Parathyroid adenoma (tissue), 2 donors: ENCODE results near the gene NTSR1.

Source experiments
- H2AFZ ChIP-seq: fragments of 300-600 bp; sonication (generic); one replicate; pipeline ENCODE4 v1.7.0; 2017; ENCODE audit warnings: antibody characterized with exemption, mild to moderate bottlenecking
- H3K27ac ChIP-seq: fragments of 300-600 bp; sonication (generic); one replicate; pipeline ENCODE4 v1.7.0; 2017
- H3K27me3 ChIP-seq: fragments of 300-600 bp; sonication (generic); one replicate; pipeline ENCODE4 v1.7.0; 2017; ENCODE audit warnings: low read length; ENCODE audit not compliant: control insufficient read depth, insufficient read depth
- H3K36me3 ChIP-seq: fragments of 300-600 bp; sonication (generic); one replicate; pipeline ENCODE4 v1.7.0; 2017; ENCODE audit warnings: low read length; ENCODE audit not compliant: control insufficient read depth, insufficient read depth
- H3K4me1 ChIP-seq: fragments of 300-600 bp; sonication (generic); one replicate; pipeline ENCODE4 v1.7.0; 2017; ENCODE audit warnings: control low read depth
- H3K4me2 ChIP-seq: fragments of 300-600 bp; sonication (generic); one replicate; pipeline ENCODE4 v1.7.0; 2017; ENCODE audit warnings: low read length
- H3K4me3 ChIP-seq: fragments of 300-600 bp; sonication (generic); one replicate; pipeline ENCODE4 v1.7.0; 2017; ENCODE audit warnings: low read depth, low read length
- H3K79me2 ChIP-seq: fragments of 300-600 bp; sonication (generic); one replicate; pipeline ENCODE4 v1.7.0; 2017; ENCODE audit warnings: control low read depth
- H3K9ac ChIP-seq: fragments of 300-600 bp; sonication (generic); one replicate; pipeline ENCODE4 v1.7.0; 2017; ENCODE audit warnings: mild to moderate bottlenecking
- H3K9me3 ChIP-seq: fragments of 300-600 bp; sonication (generic); one replicate; pipeline ENCODE4 v1.7.0; 2017; ENCODE audit warnings: low read length; ENCODE audit not compliant: control insufficient read depth
- TF ChIP-seq, protein P1 (sequence below): fragments of 300-600 bp; sonication (generic); IDR thresholded peaks from one replicate; pipeline ENCODE4 v1.7.0; 2017; ENCODE audit warnings: antibody characterized with exemption, mild to moderate bottlenecking
- donor health status: primary hyperparathyroidism.

The NTSR1 gene

DNA sequence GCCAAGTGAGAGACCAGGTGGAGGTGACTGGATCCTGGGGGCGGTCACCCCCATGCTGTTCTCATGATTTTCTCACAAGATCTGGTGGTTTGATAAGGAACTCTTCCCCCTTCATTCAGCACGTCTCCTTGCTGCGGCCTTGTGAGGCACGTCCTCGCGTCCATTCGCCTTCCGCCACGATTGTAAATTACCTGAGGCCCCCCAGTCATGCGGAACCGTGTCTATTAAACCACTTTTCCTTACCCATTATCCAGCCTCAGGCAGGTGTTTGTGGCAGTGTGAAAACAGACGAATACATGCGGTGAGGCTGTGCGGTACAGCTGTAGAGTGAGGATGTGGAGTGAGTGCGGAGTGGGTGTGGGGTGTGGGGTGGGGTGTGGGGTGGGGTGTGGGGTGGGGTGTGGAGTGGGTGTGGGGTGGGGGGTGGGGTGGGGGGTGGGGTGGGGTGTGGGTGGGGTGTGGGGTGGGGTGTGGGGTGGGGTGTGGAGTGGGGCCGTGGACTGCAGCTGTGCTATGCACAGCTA, 12.1 kb upstream of the NTSR1 start:
- TF ChIP-seq, protein P1, sequence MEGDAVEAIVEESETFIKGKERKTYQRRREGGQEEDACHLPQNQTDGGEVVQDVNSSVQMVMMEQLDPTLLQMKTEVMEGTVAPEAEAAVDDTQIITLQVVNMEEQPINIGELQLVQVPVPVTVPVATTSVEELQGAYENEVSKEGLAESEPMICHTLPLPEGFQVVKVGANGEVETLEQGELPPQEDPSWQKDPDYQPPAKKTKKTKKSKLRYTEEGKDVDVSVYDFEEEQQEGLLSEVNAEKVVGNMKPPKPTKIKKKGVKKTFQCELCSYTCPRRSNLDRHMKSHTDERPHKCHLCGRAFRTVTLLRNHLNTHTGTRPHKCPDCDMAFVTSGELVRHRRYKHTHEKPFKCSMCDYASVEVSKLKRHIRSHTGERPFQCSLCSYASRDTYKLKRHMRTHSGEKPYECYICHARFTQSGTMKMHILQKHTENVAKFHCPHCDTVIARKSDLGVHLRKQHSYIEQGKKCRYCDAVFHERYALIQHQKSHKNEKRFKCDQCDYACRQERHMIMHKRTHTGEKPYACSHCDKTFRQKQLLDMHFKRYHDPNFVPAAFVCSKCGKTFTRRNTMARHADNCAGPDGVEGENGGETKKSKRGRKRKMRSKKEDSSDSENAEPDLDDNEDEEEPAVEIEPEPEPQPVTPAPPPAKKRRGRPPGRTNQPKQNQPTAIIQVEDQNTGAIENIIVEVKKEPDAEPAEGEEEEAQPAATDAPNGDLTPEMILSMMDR = no peak
- no peak overlapping the region for H2AFZ ChIP-seq

DNA sequence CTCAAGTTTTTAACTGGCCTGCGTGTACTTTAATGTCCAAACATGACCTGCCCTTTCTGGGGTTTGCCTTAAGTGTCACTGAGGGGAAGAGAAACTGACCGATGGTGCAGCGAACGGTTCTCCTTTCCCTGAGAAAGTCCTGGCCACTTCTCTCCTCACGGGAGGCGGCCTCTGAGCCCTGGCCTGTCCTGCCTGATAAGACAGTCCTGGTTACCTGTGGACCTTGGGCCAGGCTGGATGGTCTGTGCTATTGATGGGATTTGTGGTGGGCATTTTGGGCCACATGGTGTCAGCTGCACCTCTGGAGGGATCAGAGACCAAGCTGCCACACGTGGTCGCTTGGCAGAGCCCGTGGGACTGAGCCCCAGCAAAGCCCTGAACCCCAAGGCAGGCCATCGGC, 11.6 kb upstream of the NTSR1 start:
- TF ChIP-seq, protein P1 = no peak
- no peak overlapping the region for H3K4me2 ChIP-seq

More for the DNA sequence above, 12.1 kb upstream of the NTSR1 start:
- H3K9ac ChIP-seq = no peak overlapping the region
- H3K27ac ChIP-seq = no peak overlapping the region
- H3K79me2 ChIP-seq = no peaks in the 10 kb centered on the region
- H3K4me3 ChIP-seq = no peak overlapping the region
- no peaks in the 10 kb centered on the region for H3K4me1 ChIP-seq
- H3K4me2 ChIP-seq = no peak overlapping the region
- H3K27me3 ChIP-seq = no peaks in the 10 kb centered on the region
- no peaks in the 10 kb centered on the region for H3K36me3 ChIP-seq
- no peaks in the 10 kb centered on the region for H3K9me3 ChIP-seq

DNA sequence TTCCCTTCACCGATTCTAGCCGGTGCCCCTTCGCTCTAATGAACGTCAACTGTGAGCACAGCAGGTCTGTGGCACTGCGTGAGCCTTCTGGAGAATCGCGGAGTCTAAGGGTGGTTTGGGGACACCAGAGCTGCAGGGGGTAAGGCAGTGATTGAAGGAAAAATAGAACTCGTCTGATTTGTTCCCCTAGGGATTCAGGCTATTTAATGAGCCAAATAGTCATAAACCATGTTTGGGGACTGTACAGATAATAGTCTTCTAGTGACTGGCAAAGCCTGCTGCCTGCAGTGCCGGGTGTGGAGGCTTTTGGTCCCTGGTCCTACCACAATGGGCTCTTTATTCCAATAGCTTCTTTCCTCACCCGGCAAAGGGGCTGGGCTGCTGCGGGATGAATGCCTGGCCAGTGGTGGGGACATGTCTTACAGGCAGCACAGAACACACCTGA, 11.1 kb upstream of the NTSR1 start:
- no peaks in the 10 kb centered on the region for H3K79me2 ChIP-seq
- no peak overlapping the region for H3K4me2 ChIP-seq
- H3K27ac ChIP-seq = no peak overlapping the region
- H3K9me3 ChIP-seq = no peaks in the 10 kb centered on the region
- no peaks in the 10 kb centered on the region for H3K36me3 ChIP-seq
- H2AFZ ChIP-seq = no peak overlapping the region
- no peak overlapping the region for H3K4me3 ChIP-seq
- H3K27me3 ChIP-seq = no peaks in the 10 kb centered on the region
- H3K4me1 ChIP-seq = no peaks in the 10 kb centered on the region
- H3K9ac ChIP-seq = no peak overlapping the region
- TF ChIP-seq, protein P1 = no peak

More for the DNA sequence above, 11.6 kb upstream of the NTSR1 start:
- no peak overlapping the region for H3K4me3 ChIP-seq
- H3K79me2 ChIP-seq = no peaks in the 10 kb centered on the region
- H3K4me1 ChIP-seq = no peaks in the 10 kb centered on the region
- no peak overlapping the region for H2AFZ ChIP-seq
- H3K9me3 ChIP-seq = no peaks in the 10 kb centered on the region
- H3K9ac ChIP-seq = no peak overlapping the region
- H3K27me3 ChIP-seq = no peaks in the 10 kb centered on the region
- H3K27ac ChIP-seq = no peak overlapping the region
- no peaks in the 10 kb centered on the region for H3K36me3 ChIP-seq

DNA sequence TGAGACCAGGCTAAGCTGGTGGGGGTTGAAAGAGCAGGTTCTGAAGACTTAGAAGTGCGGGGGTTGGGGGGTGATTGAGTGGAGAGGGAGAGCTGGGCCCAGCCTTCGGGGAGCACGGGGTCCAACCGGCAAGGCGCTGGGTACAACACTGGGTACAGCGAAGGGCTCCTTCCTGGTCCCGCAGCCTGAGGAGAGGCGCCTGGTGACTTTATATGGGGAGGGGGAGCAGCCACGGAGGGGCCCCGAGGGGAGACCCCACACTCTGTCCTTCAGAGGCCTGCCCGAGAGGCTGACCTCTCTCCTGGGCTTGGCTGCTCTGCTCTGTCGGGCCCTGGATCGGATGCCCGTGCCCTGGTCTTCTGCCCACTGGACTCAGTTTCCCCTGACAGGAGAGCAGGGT, 10.4 kb upstream of the NTSR1 start:
- Histone ChIP-seq H3K36me3 (no peaks in the 10 kb centered on the region), H3K27me3 (no peaks in the 10 kb centered on the region)

DNA sequence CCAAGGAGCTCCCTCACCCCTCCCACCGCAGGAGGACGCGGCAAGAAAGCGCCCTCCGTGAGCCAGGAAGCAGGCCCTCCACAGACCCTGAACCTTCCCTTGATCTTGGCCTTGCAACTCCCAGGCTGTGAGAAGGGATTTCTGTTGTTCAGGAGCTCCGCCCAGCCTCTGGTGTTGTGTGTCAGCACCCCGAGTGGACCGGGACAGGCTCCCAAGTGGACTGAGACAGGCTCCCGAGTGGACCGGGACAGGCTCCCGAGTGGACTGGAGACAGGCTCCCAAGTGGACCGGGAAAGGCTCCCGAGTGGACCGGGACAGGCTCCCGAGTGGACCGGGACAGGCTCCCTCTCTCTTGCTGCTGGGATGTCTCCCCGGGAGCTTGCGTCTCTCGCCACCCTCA, 9.3 kb upstream of the NTSR1 start:
- H3K4me2 ChIP-seq = no peak overlapping the region
- no peaks in the 10 kb centered on the region for H3K4me1 ChIP-seq
- TF ChIP-seq, protein P1 = no peak
- no peaks in the 10 kb centered on the region for H3K9me3 ChIP-seq
- H2AFZ ChIP-seq = no peak overlapping the region
- no peaks in the 10 kb centered on the region for H3K79me2 ChIP-seq
- H3K9ac ChIP-seq = no peak overlapping the region
- no peaks in the 10 kb centered on the region for H3K36me3 ChIP-seq
- H3K27me3 ChIP-seq = no peaks in the 10 kb centered on the region
- H3K27ac ChIP-seq = no peak overlapping the region
- H3K4me3 ChIP-seq = no peak overlapping the region

More for the DNA sequence above, 10.4 kb upstream of the NTSR1 start:
- no peaks in the 10 kb centered on the region for H3K4me1 ChIP-seq
- H3K9me3 ChIP-seq = no peaks in the 10 kb centered on the region
- H3K79me2 ChIP-seq = no peaks in the 10 kb centered on the region
- H2AFZ ChIP-seq = no peak overlapping the region
- TF ChIP-seq, protein P1 = no peak
- H3K9ac ChIP-seq = no peak overlapping the region
- H3K4me3 ChIP-seq = no peak overlapping the region
- no peak overlapping the region for H3K4me2 ChIP-seq
- H3K27ac ChIP-seq = no peak overlapping the region
